CD4-positive, alpha-beta T cell (primary cell): ENCODE measurements around the gene GRID1. TPM values are rescaled to one million over a fixed set of nuclear protein-coding genes. Genes with fewer than 3 reads are reported as not detected.

Experiments used
- ATAC-seq: fragments of 200-7000 bp; cut with Tn5 transposase; one replicate; pipeline ENCODE4 v1.10.0; 2022; ENCODE audit warnings: mild to moderate bottlenecking; ENCODE audit not compliant: poor library complexity
- CTCF ChIA-PET: fragments of 350-600 bp; sonication (Branson Sonifier 250); formaldehyde crosslinking; loops from one replicate; lab custom pipeline; 2021; ENCODE audit warnings: antibody characterized with exemption, inconsistent platforms; lab: Charles Lee
- POLR2A ChIA-PET: fragments of 350-600 bp; sonication (Branson Sonifier 250); formaldehyde crosslinking; loops from one replicate; lab custom pipeline; 2021; ENCODE audit warnings: antibody characterized with exemption, inconsistent platforms; lab: Charles Lee
- DNase-seq, 14 experiments: peaks; one replicate each; pipeline ENCODE4 v3.0.0-alpha.2; 2013 to 2020; ENCODE audit warnings: mixed read lengths in 2 of 14
- H3K27ac ChIP-seq, 2 donors: one replicate each; pipeline versions ENCODE4 v1.5.1 to v1.7.0; 2013; ENCODE audit warnings: low read length in 2 of 2, low read depth in 1 of 2, mild to moderate bottlenecking in 1 of 2
- H3K27me3 ChIP-seq, 2 experiments: 1 replicate in 1 of 2; 2 replicates in 1 of 2; pipeline versions ENCODE4 v1.6.1 to v1.7.0; 2013; ENCODE audit warnings: low read length in 2 of 2, control low read depth in 1 of 2, mild to moderate bottlenecking in 1 of 2, moderate library complexity in 1 of 2; ENCODE audit not compliant: insufficient read depth in 2 of 2, control insufficient read depth in 1 of 2
- H3K36me3 ChIP-seq: one replicate; pipeline ENCODE4 v1.6.1; 2013; ENCODE audit warnings: low read length, control low read depth; ENCODE audit not compliant: insufficient read depth
- H3K4me1 ChIP-seq: one replicate; pipeline ENCODE4 v1.6.1; 2013; ENCODE audit warnings: low read length, control low read depth; ENCODE audit not compliant: insufficient read depth
- H3K4me3 ChIP-seq: one replicate; pipeline ENCODE4 v1.5.1; 2013; ENCODE audit warnings: mild to moderate bottlenecking, low read length, moderate library complexity
- H3K9me3 ChIP-seq, 2 experiments: 1 replicate in 1 of 2; 2 replicates in 1 of 2; pipeline versions ENCODE4 v1.6.1 to v1.7.0; 2013; ENCODE audit warnings: low read length in 2 of 2, mild to moderate bottlenecking in 2 of 2, control low read depth in 1 of 2, moderate library complexity in 1 of 2; ENCODE audit not compliant: control insufficient read depth in 1 of 2, insufficient read depth in 1 of 2
- H3K27ac Mint-ChIP-seq: one replicate; pipeline ENCODE4 v1.8.0; 2020; ENCODE audit warnings: mixed read lengths
- H3K27me3 Mint-ChIP-seq: one replicate; pipeline ENCODE4 v1.8.0; 2021; ENCODE audit warnings: mixed read lengths
- H3K36me3 Mint-ChIP-seq: one replicate; pipeline ENCODE4 v1.8.0; 2021; ENCODE audit warnings: low read depth, mixed read lengths
- H3K4me1 Mint-ChIP-seq: one replicate; pipeline ENCODE4 v1.8.0; 2021; ENCODE audit warnings: low read depth, mixed read lengths
- H3K4me3 Mint-ChIP-seq: one replicate; pipeline ENCODE4 v1.8.0; 2020; ENCODE audit warnings: mild to moderate bottlenecking, mixed read lengths
- H3K9me3 Mint-ChIP-seq: one replicate; pipeline ENCODE4 v1.8.0; 2020; ENCODE audit warnings: mixed read lengths
- CTCF ChIP-seq: fragments of 200-600 bp; IDR thresholded peaks from one replicate; pipeline ENCODE4 v1.8.0; 2022; ENCODE audit warnings: antibody characterized with exemption, mild to moderate bottlenecking
- intact Hi-C, 2 experiments: fragments of 100-400 bp; cut with DNase I in 1 of 2; cut with micrococcal nuclease in 1 of 2; formaldehyde crosslinking; loops; one replicate each; pipeline versions ENCODE4 v1.15.1 to v1.9.0; 2023 to 2025; cut with DNase I, micrococcal nuclease
- total RNA-seq, 174 experiments: library from RNA in 2 of 174; stranded (reverse) in 2 of 174; gene quantifications; one replicate each; pipeline ENCODE4 v1.2.3 and lab custom pipeline; 2021 to 2026

GRID1 gene
- total RNA-seq, 2 experiments from 2014 or later: not detected

GRCh38 chr10:86104156-86104555, 262.4 kb downstream of the GRID1 start:
- CTCF ChIA-PET: no interaction called here
- Histone ChIP-seq H3K27ac (no peak overlapping the region), H3K36me3 (no peaks in the 10 kb centered on the region), H3K27me3 (no peaks in the 10 kb centered on the region), H3K4me1 (no peaks in the 10 kb centered on the region), H3K9me3 (peaks cover 0 to 5% of the 10 kb centered on the region in 2 experiments), H3K4me3 (no peak overlapping the region)
- Mint-ChIP-seq H3K27ac (no peak overlapping the region), H3K27me3 (no peaks in the 10 kb centered on the region), H3K36me3 (no peaks in the 10 kb centered on the region), H3K4me1 (no peaks in the 10 kb centered on the region), H3K9me3 (no peaks in the 10 kb centered on the region), H3K4me3 (no peak overlapping the region)
- DNase-seq: no peak
- intact Hi-C loops: no loop called here
- POLR2A ChIA-PET: no interaction called here
- ATAC-seq: no peak
- TF ChIP-seq CTCF: no peak

- CTCF ChIA-PET: no interaction called here
- no peak for TF ChIP-seq CTCF
- H3K27me3 Mint-ChIP-seq: no peaks in the 10 kb centered on the region
- intact Hi-C loops: no loop called here
- Histone ChIP-seq H3K27me3 (no peaks in the 10 kb centered on the region), H3K4me1 (no peaks in the 10 kb centered on the region), H3K4me3 (no peak overlapping the region), H3K9me3 (peaks cover 0 to 5% of the 10 kb centered on the region in 2 experiments), H3K36me3 (no peaks in the 10 kb centered on the region), H3K27ac (no peak overlapping the region)
- no peak for ATAC-seq
- H3K9me3 Mint-ChIP-seq: no peaks in the 10 kb centered on the region
- H3K27ac Mint-ChIP-seq: no peak overlapping the region
- no peaks in the 10 kb centered on the region for H3K4me1 Mint-ChIP-seq
- DNase-seq: no peak
- H3K4me3 Mint-ChIP-seq: no peak overlapping the region
- no peaks in the 10 kb centered on the region for H3K36me3 Mint-ChIP-seq
- POLR2A ChIA-PET: no interaction called here
These were observed 263.0 kb downstream of the GRID1 start for GRCh38 chr10:86103391-86104101.

- no peaks in the 10 kb centered on the region for H3K36me3 ChIP-seq
- no peak for TF ChIP-seq CTCF
- H3K27me3 ChIP-seq: no peaks in the 10 kb centered on the region
- POLR2A ChIA-PET: no interaction called here
- no peaks in the 10 kb centered on the region for H3K4me1 ChIP-seq
- CTCF ChIA-PET: no interaction called here
- ATAC-seq: no peak
- Mint-ChIP-seq H3K4me3 (no peak overlapping the region), H3K9me3 (no peaks in the 10 kb centered on the region), H3K36me3 (no peaks in the 10 kb centered on the region), H3K27ac (no peak overlapping the region), H3K27me3 (no peaks in the 10 kb centered on the region), H3K4me1 (no peaks in the 10 kb centered on the region)
- DNase-seq: no peak
- H3K9me3 ChIP-seq: peaks cover 0 to 5% of the 10 kb centered on the region in 2 experiments
- H3K4me3 ChIP-seq: no peak overlapping the region
- H3K27ac ChIP-seq: no peak overlapping the region
- intact Hi-C loops: no loop called here
These were observed 264.1 kb downstream of the GRID1 start for GRCh38 chr10:86102451-86102850.
